ENCODE data around the gene RAD23B. TPM values are rescaled to one million over a fixed set of nuclear protein-coding genes. Genes with fewer than 3 reads are reported as not detected.

RAD23B gene
- total and polyA plus RNA-seq, 2 of the 13 experiments (the other 11 are each of a cell fraction or from before 2014, with no cell fraction given): 133 to 156 TPM

DNA sequence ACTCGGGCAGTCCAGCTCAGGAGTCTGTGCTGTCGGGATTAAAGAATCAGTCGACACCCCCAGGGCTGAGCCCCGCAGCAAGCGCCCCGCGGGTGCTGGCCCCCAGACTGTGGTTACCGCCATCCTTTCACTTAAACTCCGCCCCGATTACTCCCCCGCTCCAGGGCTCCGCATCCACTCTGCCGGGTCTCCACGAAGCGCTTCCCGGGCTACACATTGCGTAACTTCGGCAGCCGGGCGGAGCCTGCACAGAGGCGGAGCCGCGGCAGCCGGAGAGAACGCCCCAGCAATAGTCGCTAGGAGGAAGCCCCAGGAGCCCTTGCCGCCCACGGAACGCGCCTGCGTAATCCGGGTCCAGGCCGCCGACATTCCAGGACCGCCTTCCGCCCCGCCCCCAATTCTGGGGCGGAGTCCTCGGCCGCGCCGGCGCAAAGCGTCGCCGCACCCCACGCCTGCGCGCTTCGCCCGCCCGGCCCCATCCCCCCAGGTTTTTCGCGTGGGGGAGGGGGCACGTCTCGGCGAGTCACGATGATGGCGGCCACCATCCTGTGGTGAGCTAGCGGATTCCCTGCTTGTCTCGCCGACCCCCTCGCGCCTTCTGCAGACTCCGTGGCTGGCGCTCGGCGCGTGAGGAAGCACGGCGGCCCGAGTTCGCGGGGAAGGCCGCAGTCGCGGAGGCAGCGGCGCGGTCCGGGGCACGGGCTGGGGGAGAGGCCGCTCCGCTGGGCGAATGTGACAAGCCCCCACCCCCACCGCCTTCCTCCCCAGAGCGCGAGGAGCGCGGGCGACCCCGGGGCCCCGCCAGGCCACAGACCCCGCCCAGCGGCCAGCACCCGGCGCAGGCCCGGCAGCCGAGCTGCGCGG, at the start of gene RAD23B (continued):
- TF ChIP-seq, protein P1, sequence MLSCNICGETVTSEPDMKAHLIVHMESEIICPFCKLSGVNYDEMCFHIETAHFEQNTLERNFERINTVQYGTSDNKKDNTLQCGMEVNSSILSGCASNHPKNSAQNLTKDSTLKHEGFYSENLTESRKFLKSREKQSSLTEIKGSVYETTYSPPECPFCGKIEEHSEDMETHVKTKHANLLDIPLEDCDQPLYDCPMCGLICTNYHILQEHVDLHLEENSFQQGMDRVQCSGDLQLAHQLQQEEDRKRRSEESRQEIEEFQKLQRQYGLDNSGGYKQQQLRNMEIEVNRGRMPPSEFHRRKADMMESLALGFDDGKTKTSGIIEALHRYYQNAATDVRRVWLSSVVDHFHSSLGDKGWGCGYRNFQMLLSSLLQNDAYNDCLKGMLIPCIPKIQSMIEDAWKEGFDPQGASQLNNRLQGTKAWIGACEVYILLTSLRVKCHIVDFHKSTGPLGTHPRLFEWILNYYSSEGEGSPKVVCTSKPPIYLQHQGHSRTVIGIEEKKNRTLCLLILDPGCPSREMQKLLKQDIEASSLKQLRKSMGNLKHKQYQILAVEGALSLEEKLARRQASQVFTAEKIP (CRISPR knock-in tag; IDR thresholded peaks at IDR 0.05; ENCODE audit: borderline replicate concordance): no peak
- TF ChIP-seq SNRNP70 (IDR thresholded peaks at IDR 0.05; ENCODE audit: low read depth, low read length): no peak
- TF ChIP-seq ZNF644 (CRISPR knock-in tag; IDR thresholded peaks at IDR 0.05; ENCODE audit: low read depth): no peak
- peak; percentile 82; the same call in 1 of the 2 replicates for TF ChIP-seq GABPB1 (CRISPR knock-in tag; IDR thresholded peaks at IDR 0.05)
- TF ChIP-seq ZNF335 (CRISPR knock-in tag; IDR thresholded peaks at IDR 0.05): no peak
- TF ChIP-seq, protein P2, sequence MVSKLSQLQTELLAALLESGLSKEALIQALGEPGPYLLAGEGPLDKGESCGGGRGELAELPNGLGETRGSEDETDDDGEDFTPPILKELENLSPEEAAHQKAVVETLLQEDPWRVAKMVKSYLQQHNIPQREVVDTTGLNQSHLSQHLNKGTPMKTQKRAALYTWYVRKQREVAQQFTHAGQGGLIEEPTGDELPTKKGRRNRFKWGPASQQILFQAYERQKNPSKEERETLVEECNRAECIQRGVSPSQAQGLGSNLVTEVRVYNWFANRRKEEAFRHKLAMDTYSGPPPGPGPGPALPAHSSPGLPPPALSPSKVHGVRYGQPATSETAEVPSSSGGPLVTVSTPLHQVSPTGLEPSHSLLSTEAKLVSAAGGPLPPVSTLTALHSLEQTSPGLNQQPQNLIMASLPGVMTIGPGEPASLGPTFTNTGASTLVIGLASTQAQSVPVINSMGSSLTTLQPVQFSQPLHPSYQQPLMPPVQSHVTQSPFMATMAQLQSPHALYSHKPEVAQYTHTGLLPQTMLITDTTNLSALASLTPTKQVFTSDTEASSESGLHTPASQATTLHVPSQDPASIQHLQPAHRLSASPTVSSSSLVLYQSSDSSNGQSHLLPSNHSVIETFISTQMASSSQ (IDR thresholded peaks at IDR 0.05; ENCODE audit: low read depth): no peak
- TF ChIP-seq, protein P2 (CRISPR knock-in tag; IDR thresholded peaks at IDR 0.05; ENCODE audit: borderline replicate concordance): peak; percentile 47; the same call in 1 of the 2 replicates
- peak; percentile 32; the same call in 1 of the 2 replicates for TF ChIP-seq ZBTB3 (CRISPR knock-in tag; IDR thresholded peaks at IDR 0.05; ENCODE audit: borderline replicate concordance, low read depth)
- no peak for TF ChIP-seq ZNF30 (CRISPR knock-in tag; IDR thresholded peaks at IDR 0.05)
- TF ChIP-seq, protein P3, sequence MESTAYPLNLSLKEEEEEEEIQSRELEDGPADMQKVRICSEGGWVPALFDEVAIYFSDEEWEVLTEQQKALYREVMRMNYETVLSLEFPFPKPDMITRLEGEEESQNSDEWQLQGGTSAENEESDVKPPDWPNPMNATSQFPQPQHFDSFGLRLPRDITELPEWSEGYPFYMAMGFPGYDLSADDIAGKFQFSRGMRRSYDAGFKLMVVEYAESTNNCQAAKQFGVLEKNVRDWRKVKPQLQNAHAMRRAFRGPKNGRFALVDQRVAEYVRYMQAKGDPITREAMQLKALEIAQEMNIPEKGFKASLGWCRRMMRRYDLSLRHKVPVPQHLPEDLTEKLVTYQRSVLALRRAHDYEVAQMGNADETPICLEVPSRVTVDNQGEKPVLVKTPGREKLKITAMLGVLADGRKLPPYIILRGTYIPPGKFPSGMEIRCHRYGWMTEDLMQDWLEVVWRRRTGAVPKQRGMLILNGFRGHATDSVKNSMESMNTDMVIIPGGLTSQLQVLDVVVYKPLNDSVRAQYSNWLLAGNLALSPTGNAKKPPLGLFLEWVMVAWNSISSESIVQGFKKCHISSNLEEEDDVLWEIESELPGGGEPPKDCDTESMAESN (CRISPR knock-in tag; conservative IDR thresholded peaks at IDR 0.05): no peak
- 0 out of 2 replicates have a peak, but pooled peaks have one; percentile 67 for TF ChIP-seq ZNF34 (CRISPR knock-in tag; IDR thresholded peaks at IDR 0.05; ENCODE audit: borderline replicate concordance)
- TF ChIP-seq POLR2A (IDR thresholded peaks at IDR 0.05; ENCODE audit: insufficient read depth in 1 of 2, low read depth in 2 of 2, low read length in 2 of 2): peak; percentile 87 to 89
- TF ChIP-seq, protein P4, sequence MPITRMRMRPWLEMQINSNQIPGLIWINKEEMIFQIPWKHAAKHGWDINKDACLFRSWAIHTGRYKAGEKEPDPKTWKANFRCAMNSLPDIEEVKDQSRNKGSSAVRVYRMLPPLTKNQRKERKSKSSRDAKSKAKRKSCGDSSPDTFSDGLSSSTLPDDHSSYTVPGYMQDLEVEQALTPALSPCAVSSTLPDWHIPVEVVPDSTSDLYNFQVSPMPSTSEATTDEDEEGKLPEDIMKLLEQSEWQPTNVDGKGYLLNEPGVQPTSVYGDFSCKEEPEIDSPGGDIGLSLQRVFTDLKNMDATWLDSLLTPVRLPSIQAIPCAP (CRISPR knock-in tag; IDR thresholded peaks at IDR 0.05; ENCODE audit: low read depth): no peak
- TF ChIP-seq, protein P5, sequence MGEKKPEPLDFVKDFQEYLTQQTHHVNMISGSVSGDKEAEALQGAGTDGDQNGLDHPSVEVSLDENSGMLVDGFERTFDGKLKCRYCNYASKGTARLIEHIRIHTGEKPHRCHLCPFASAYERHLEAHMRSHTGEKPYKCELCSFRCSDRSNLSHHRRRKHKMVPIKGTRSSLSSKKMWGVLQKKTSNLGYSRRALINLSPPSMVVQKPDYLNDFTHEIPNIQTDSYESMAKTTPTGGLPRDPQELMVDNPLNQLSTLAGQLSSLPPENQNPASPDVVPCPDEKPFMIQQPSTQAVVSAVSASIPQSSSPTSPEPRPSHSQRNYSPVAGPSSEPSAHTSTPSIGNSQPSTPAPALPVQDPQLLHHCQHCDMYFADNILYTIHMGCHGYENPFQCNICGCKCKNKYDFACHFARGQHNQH (CRISPR knock-in tag; IDR thresholded peaks at IDR 0.05): peak; percentile 75
- TF ChIP-seq ZNF326 (CRISPR knock-in tag; IDR thresholded peaks at IDR 0.05; ENCODE audit: borderline replicate concordance): no peak
- no peak; the same call in 1 of the 2 replicates for TF ChIP-seq ZNF484 (CRISPR knock-in tag; IDR thresholded peaks at IDR 0.05; ENCODE audit: borderline replicate concordance, low read depth)
- TF ChIP-seq, protein P6, sequence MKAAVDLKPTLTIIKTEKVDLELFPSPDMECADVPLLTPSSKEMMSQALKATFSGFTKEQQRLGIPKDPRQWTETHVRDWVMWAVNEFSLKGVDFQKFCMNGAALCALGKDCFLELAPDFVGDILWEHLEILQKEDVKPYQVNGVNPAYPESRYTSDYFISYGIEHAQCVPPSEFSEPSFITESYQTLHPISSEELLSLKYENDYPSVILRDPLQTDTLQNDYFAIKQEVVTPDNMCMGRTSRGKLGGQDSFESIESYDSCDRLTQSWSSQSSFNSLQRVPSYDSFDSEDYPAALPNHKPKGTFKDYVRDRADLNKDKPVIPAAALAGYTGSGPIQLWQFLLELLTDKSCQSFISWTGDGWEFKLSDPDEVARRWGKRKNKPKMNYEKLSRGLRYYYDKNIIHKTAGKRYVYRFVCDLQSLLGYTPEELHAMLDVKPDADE (CRISPR knock-in tag; IDR thresholded peaks at IDR 0.05): peak; percentile 67; the same call in 1 of the 2 replicates

Data from HepG2 (cell line).